Memory B cell (primary cell): ENCODE results near the gene LRRC53.
A peak's percentile ranks its signal among the peaks of the same experiment; 100 is the strongest.

Experiments used
- ATAC-seq: fragments of 150-1000 bp; cut with Tn5 transposase; 2 replicates; pipeline ENCODE4 v1.10.0; 2021; ENCODE audit warnings: low read depth, mild to moderate bottlenecking, moderate library complexity
- DNase-seq, 2 donors: peaks; one replicate each; pipeline ENCODE4 v3.0.0; 2022; ENCODE audit warnings: low spot score in 2 of 2
- H3K27ac Mint-ChIP-seq: one replicate; pipeline ENCODE4 v1.8.0; 2022; ENCODE audit warnings: mild to moderate bottlenecking, moderate library complexity, mixed read lengths
- H3K27me3 Mint-ChIP-seq: one replicate; pipeline ENCODE4 v1.8.0; 2022; ENCODE audit warnings: mixed read lengths
- H3K36me3 Mint-ChIP-seq: one replicate; pipeline ENCODE4 v1.8.0; 2022; ENCODE audit warnings: mild to moderate bottlenecking, mixed read lengths
- H3K4me1 Mint-ChIP-seq: one replicate; pipeline ENCODE4 v1.8.0; 2022; ENCODE audit warnings: mixed read lengths
- H3K4me3 Mint-ChIP-seq: one replicate; pipeline ENCODE4 v1.8.0; 2022; ENCODE audit warnings: mild to moderate bottlenecking, moderate library complexity, mixed read lengths
- H3K9me3 Mint-ChIP-seq: one replicate; pipeline ENCODE4 v1.8.0; 2022; ENCODE audit warnings: mixed read lengths

LRRC53 gene, protein sequence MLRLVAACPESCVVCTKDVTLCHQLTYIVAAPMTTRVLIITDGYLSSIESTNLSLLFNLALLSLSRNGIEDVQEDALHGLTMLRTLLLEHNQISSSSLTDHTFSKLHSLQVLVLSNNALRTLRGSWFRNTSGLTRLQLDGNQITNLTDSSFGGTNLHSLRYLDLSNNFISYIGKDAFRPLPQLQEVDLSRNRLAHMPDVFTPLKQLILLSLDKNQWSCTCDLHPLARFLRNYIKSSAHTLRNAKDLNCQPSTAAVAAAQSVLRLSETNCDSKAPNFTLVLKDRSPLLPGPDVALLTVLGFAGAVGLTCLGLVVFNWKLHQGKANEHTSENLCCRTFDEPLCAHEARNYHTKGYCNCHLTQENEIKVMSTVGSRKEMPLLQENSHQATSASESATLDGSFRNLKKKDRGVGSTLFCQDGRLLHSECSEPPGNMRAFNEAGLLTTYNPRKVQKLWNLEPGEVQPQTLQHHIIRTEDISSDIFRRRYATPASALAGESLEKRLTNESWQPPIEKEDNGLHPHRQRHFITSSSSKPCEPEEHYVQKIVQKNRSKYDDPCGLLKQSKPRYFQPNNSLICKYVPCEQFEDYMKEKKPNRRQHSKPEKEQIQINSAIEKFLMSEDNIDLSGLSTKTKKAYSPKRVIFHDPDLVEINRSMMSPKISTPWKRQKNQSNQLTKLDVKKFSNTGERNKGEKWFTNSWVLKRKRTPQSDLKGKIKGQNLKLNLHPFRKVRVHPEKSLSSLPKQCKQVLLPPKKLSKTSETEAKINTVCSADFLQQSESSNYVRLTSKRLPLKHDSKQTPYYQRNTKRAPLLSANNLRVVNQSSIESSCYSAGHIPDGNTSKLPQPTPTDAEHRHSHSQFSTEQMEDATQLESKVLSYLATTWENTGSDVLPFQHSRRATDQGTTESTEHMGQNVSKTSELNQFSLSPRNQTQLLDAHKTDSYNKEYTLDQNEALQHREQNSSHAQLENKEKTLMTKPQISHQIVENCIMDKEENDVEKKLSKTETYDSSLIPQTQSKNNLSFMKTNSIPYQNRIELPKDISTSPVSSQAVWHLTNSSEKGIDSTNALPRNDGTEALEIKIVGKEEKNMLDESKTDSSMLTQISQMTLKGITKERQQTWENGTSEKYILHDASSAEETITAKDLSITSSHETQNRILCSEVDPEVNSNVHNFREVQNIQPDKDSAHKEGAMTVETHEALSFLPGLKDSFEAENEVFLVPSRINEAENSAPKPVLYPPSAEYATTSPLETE

DNA sequence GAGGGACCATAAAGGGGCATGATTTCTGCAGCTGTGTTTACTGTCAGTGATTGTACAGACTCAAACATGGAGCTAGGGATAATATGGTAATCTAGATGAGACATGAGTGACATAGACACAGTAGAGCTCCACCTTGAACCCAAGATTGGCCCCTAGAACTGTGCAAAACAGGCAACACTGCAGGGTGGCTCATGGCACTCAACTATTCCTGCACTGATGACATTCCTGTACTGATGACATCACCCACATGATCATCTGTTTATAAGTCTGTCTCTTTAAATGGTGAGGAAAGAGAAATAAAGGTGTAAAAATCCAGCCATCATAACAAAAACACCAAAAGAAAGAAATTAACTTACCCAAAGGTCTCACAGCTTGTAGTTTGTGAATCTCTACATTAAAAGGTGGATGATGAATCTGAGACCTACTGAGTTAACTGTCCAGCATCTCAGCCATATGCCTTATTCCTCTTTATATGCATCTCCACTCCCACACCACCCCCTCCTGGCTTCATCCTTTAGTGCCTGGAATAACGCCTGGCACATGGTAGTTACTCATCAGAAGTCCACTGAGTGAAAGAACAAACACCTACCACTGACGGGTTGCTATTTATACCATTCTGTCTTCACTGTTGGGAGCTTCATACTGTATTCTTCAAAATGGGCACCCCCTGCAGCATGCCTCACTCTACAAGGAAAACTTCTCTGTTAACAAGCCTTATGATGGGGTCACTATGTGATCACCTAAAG, at the start of gene LRRC53:
Gene LRRC53, minus strand, starts transcription at position 442 of the 746 bp plus-strand sequence. CDS start 29,262 bp downstream, outside the sequence.
- Mint-ChIP-seq H3K9me3 (no peaks in the 10 kb centered on the region), H3K27ac (no peak within 1 kb of the TSS), H3K36me3 (no peaks in the 10 kb centered on the region), H3K4me1 (no peaks in the 10 kb centered on the region), H3K4me3 (no peak within 1 kb of the TSS), H3K27me3 (peaks cover 4% of the 10 kb centered on the region)
- ATAC-seq: no peak
- no peak for DNase-seq

DNA sequence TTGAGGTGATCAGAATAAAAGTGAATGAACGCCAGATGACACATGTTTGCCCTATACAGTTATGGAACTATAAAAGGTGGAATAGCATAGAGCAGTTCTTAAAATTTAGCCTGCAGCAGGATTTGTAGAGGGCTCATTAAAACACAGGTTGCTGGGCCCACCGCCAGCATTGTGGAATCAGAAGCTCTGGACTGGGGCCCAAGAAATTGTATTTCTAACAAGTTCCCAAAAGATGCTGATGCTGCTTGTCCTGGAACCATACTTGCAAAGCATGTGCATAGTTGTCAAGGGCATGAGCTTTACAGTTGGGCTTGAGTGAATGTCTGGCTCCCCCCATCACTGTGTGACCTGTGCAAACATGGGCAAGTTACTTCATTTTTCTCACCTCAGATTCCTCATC, 37.5 kb upstream of the LRRC53 start:
- no peak overlapping the region for H3K4me3 Mint-ChIP-seq
- no peaks in the 10 kb centered on the region for H3K36me3 Mint-ChIP-seq
- DNase-seq (no peak), ATAC-seq (no peak)
- H3K27me3 Mint-ChIP-seq: peaks cover 8% of the 10 kb centered on the region
- no peak overlapping the region for H3K27ac Mint-ChIP-seq
- no peaks in the 10 kb centered on the region for H3K4me1 Mint-ChIP-seq
- no peaks in the 10 kb centered on the region for H3K9me3 Mint-ChIP-seq

DNA sequence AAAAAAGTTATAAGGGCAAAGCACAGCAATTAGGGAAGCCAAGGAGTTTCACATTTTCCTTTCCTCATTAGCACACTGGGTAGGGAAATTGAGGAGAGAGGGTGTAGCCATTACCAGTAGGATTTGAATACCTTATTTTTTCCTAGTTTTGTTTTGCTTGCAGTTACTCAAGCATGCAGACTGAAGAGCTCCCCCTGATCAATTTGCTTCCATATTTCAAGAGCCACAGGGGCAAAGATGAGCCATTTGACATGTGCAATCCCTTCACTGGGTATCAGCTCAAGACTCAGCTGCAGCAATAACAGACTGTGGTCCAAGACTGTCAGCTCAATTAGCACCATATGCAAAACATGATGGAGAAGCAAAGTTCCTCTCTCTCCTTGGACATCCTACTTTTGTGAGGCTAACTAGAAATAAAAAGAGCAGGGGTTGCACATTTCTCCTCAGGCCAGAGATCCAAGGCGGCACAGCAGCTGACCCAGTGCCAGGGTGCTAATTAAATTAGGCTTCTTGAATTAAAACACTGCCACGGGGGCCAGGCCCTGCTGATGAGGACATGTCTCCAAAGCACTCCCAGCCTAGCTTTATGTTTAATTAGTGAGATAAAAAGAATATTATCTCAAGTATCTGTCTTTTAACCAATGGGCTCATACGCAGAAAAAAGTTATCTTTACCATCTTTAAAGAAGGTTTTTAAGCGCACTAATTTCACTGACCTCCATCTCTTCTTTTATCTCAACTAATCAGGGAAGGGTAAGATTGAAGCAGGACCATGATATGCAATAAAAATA, 36.7 kb upstream of the LRRC53 start:
- ATAC-seq: no peak
- no peak for DNase-seq
- no peak overlapping the region for H3K4me3 Mint-ChIP-seq
- no peak overlapping the region for H3K27ac Mint-ChIP-seq
- no peaks in the 10 kb centered on the region for H3K36me3 Mint-ChIP-seq
- H3K4me1 Mint-ChIP-seq: no peaks in the 10 kb centered on the region
- peaks cover 7% of the 10 kb centered on the region for H3K27me3 Mint-ChIP-seq
- H3K9me3 Mint-ChIP-seq: no peaks in the 10 kb centered on the region

DNA sequence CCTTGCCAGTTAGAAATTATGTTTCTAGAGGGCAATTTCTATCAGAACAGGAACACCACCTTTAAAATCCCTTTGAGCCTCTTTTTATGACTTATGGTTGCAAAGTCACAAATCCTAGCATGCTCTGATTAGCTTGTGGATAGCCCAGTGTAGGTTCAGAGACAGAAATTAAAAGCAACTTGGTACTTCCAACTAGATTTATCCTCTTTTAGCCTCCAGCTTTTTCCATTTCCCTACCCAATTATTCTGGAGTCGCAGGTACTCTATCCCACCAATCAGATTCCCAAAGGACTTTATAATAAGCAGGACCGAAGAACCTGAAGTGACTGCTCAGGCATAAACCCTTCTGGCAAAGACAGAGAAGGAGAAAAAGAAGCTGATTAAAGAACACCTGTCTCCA, 33.4 kb upstream of the LRRC53 start:
- Mint-ChIP-seq H3K36me3 (no peaks in the 10 kb centered on the region), H3K4me3 (no peak overlapping the region), H3K4me1 (no peaks in the 10 kb centered on the region), H3K27ac (no peak overlapping the region), H3K9me3 (no peaks in the 10 kb centered on the region), H3K27me3 (peaks cover 2% of the 10 kb centered on the region)
- no peak for DNase-seq
- ATAC-seq: no peak

DNA sequence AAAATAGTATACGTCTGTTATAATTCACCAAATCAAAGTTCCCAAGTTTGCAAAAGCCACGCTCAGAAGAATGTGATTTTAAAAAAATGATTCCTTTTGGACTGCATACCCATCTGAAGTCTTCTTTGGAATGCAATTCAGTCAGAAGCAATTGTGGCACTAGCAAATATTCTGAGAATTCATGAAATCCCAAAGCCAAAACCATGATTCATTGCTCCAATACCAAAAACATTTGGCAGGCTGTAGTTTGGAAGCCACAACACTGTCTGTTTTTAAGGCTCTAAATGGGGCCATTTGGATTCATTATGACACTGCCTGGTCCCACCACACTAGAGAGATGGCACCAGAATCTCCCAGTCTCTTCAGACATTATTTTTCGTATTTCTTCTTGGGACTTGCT, 21.8 kb upstream of the LRRC53 start:
- DNase-seq: no peak
- H3K4me3 Mint-ChIP-seq: no peak overlapping the region
- no peaks in the 10 kb centered on the region for H3K27me3 Mint-ChIP-seq
- no peaks in the 10 kb centered on the region for H3K4me1 Mint-ChIP-seq
- H3K9me3 Mint-ChIP-seq: no peaks in the 10 kb centered on the region
- no peak for ATAC-seq
- H3K36me3 Mint-ChIP-seq: no peaks in the 10 kb centered on the region
- H3K27ac Mint-ChIP-seq: no peak overlapping the region

DNA sequence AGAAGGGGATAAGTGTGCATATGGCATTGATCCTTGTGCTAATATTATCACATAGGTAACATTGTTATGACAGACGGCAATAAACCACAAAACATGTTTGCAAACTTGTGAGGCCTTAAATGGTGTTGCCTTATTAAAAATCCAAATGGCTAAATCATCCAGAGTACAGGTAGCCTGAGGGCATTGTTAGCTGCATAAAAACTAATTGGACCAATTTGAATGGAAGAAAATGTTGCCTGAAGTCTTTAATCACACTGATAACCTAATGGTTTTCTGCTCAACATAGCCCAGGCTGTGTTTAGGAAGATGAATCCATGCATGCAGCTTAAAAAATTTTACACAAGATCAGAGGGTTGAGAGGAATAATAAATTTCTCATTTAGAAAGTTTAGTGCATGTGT, 19.4 kb upstream of the LRRC53 start:
- Mint-ChIP-seq H3K36me3 (no peaks in the 10 kb centered on the region), H3K27me3 (peaks cover 8% of the 10 kb centered on the region), H3K4me3 (no peak overlapping the region), H3K27ac (no peak overlapping the region), H3K9me3 (no peaks in the 10 kb centered on the region), H3K4me1 (no peaks in the 10 kb centered on the region)
- DNase-seq (no peak), ATAC-seq (no peak)

DNA sequence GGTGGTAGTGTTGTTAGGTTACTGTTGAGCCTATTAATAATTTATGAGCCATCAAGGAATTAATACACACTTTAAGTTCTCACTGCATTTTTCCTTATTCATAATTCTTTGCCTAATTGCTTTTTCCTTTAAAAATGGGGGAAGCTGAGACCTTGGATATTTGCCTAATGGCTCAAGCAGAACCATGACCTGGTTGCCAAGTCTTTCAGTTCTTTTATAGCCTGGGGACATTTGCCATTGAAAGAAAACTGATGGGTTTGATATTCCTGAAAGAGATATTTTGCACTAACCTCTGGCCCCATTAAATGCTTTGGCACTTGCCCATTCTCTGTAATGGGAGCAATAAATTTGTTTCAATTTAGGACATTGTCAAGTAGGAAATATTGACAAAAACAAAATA, 18.5 kb upstream of the LRRC53 start:
- no peaks in the 10 kb centered on the region for H3K9me3 Mint-ChIP-seq
- no peak for DNase-seq
- no peak overlapping the region for H3K4me3 Mint-ChIP-seq
- H3K36me3 Mint-ChIP-seq: no peaks in the 10 kb centered on the region
- no peak overlapping the region for H3K27ac Mint-ChIP-seq
- no peaks in the 10 kb centered on the region for H3K4me1 Mint-ChIP-seq
- ATAC-seq: no peak
- peaks cover 8% of the 10 kb centered on the region for H3K27me3 Mint-ChIP-seq

DNA sequence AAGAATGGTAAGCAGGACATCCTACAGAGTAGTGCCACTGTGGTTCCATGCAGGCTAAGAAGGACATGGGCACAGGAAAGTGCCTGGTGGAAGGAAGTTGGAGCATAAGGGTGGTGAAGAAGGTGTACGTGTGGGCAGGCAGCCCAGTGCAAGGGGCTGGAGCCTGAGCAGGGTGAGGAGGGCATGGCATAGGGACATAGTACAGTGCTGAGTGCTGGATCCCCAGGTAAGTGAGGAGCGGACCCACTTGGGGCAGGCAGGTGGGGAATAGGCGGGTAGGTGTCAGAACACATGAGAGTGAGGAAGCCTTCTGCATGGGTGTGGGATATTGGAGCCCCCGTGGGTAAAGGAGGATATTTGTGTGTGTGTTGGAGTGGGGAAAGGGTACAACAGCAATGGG, 15.7 kb upstream of the LRRC53 start:
- H3K4me1 Mint-ChIP-seq: no peaks in the 10 kb centered on the region
- no peaks in the 10 kb centered on the region for H3K36me3 Mint-ChIP-seq
- H3K27me3 Mint-ChIP-seq: peaks cover 10% of the 10 kb centered on the region
- ATAC-seq: no peak
- DNase-seq: no peak
- H3K9me3 Mint-ChIP-seq: no peaks in the 10 kb centered on the region
- no peak overlapping the region for H3K4me3 Mint-ChIP-seq
- peak overlapping the region; percentile 4 for H3K27ac Mint-ChIP-seq

DNA sequence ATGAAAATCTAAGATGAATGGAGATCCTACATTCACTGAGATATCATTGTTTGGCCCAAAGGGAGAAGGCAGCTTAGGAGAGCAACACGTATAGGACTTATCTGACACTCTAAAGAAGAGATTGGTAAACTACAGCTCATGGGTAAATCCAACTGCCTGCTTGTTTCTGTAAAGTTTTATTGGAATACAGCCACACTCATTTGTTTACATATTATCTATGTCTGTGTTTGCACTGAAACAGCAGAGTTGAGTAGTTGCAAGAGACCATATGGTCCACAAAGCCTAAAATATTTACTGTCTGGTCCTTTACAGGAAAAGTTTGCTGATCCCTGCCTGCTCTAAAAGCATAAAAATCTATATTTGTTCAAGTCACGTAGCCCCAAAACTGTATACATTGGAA, 14.3 kb upstream of the LRRC53 start:
- no peak overlapping the region for H3K27ac Mint-ChIP-seq
- no peaks in the 10 kb centered on the region for H3K36me3 Mint-ChIP-seq
- no peak for DNase-seq
- no peaks in the 10 kb centered on the region for H3K9me3 Mint-ChIP-seq
- H3K4me1 Mint-ChIP-seq: no peaks in the 10 kb centered on the region
- ATAC-seq: no peak
- H3K4me3 Mint-ChIP-seq: no peak overlapping the region
- H3K27me3 Mint-ChIP-seq: peaks cover 11% of the 10 kb centered on the region

DNA sequence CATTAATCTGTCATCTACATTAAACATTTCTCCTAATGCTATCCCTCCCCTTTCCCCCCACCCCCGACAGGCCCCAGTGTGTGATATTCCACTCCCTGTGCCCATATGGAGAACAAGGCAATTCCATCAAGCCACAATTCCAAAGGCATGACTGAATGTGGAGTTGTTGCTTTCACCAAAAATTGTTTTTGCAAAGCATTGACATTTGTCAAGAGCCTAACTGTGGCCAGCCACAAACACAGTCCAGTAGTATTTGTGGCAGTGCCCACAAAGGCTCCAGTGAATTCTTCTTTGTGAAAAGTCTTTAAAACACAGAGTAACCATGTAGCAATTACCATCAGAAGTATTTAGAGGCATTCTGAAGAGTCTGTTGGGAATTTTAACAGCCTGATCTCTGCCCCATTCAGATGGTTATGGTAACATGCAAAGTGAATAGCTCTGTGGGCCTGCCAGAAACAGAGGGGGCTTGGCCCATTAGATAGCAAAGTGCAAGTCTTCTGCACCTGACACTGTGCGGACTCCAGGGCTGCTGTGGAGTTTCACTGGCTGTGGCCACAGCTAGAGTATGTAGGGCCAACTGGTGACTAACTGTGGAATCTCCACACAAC, 11.6 kb upstream of the LRRC53 start:
- Mint-ChIP-seq H3K27ac (no peak overlapping the region), H3K9me3 (no peaks in the 10 kb centered on the region), H3K4me3 (no peak overlapping the region), H3K4me1 (no peaks in the 10 kb centered on the region), H3K36me3 (no peaks in the 10 kb centered on the region), H3K27me3 (peaks cover 11% of the 10 kb centered on the region)
- no peak for DNase-seq
- ATAC-seq: no peak

DNA sequence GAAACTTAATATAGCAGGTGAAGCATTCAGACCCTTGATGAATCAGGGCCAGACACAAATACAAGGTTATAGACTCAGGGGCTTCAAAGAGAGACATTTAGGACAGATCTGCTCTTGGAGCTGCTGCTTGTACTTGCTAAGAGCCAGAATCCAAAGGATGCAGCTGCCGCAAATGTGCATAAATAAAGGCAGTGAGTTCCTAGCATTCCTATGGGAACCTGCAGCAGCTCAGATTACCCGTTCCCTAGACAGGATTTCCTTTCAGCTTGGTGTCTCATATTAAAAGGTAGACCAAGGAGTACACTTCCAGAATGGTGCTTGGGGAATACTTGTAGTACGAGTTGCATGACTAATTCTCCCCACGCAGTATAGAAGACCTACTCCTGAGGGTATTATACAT, 9.7 kb upstream of the LRRC53 start:
- Mint-ChIP-seq H3K27me3 (peaks cover 3% of the 10 kb centered on the region), H3K9me3 (no peaks in the 10 kb centered on the region), H3K27ac (no peak overlapping the region), H3K4me3 (no peak overlapping the region), H3K4me1 (peaks cover 3% of the 10 kb centered on the region), H3K36me3 (no peaks in the 10 kb centered on the region)
- DNase-seq (no peak), ATAC-seq (no peak)

DNA sequence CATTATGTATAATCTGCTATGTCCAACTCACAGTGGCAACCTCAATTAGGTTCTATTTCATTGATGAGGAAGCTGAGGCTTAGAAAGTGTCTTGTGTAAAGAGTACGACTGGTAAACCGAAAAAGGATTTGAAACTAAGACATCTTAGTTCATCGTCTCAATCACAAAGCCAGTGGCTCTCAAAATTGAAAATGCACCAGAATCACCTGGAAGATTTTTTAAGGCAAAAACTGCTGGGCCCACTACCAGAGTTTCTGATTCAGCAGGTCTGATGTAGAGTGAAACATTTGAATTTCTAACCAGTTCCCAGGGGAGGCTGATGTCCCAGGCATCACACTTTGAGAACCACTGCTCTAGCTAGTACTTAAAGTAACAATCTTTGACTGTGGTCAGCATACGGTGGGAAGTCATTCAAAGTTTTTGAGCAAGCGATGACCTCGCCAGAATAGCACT, 5.2 kb upstream of the LRRC53 start:
- DNase-seq (no peak), ATAC-seq (no peak)
- Mint-ChIP-seq H3K27ac (no peak overlapping the region), H3K4me3 (no peak overlapping the region), H3K27me3 (peaks cover 1% of the 10 kb centered on the region), H3K9me3 (no peaks in the 10 kb centered on the region), H3K36me3 (no peaks in the 10 kb centered on the region), H3K4me1 (peaks cover 3% of the 10 kb centered on the region)
